Measurements from ENCODE around the gene PHF3. TPM values are rescaled to one million over a fixed set of nuclear protein-coding genes. Genes with fewer than 3 reads are reported as not detected.
A peak's percentile ranks its signal among the peaks of the same experiment; 100 is the strongest.

PHF3 gene
- total RNA-seq, 2 donors from 2014 or later = 68.2 to 72.5 TPM

DNA sequence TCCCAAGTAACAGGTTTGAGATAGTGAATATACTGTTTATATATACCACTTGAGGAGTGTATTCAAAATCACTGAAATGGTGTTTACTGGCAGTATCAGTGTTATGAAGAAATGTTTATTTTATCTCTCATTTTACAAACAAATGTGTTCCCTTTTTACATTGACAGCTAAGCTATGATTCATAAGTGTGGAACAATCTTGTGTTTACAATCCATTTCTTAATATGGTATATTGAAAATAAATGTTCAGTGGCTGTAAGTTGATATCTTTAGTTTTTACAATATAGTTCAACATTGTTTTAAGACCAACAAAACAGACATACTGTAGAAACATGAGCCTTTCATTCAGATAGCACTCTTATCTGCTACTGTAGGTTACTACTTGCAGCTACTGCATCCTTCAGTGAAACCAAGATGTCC lies 14.3 kb downstream of the PHF3 start:
- Histone ChIP-seq H3K36me3 (ENCODE audit: control insufficient read depth, insufficient read depth, low read length) (peaks cover 7% of the 10 kb centered on the region), H3K4me3 (ENCODE audit: low read length) (no peak overlapping the region), H3K27ac (ENCODE audit: low read depth, low read length) (no peak overlapping the region), H3K9ac (ENCODE audit: extremely low read depth, low read length, poor library complexity, severe bottlenecking) (no peak overlapping the region), H3K27me3 (ENCODE audit: control insufficient read depth, insufficient read depth, low read length, poor library complexity, severe bottlenecking) (no peaks in the 10 kb centered on the region), H3K4me1 (ENCODE audit: control insufficient read depth, insufficient read depth, low read length) (no peaks in the 10 kb centered on the region), H3K9me3 (ENCODE audit: control insufficient read depth, low read length) (no peaks in the 10 kb centered on the region)
- Mint-ChIP-seq H3K36me3 (ENCODE audit: low read depth) (peaks cover 7% of the 10 kb centered on the region), H3K27ac (no peak overlapping the region), H3K9me3 (no peaks in the 10 kb centered on the region), H3K4me3 (no peak overlapping the region), H3K4me1 (peaks cover 15% of the 10 kb centered on the region), H3K27me3 (ENCODE audit: insufficient read depth) (no peaks in the 10 kb centered on the region)
- TF ChIP-seq, protein P1, sequence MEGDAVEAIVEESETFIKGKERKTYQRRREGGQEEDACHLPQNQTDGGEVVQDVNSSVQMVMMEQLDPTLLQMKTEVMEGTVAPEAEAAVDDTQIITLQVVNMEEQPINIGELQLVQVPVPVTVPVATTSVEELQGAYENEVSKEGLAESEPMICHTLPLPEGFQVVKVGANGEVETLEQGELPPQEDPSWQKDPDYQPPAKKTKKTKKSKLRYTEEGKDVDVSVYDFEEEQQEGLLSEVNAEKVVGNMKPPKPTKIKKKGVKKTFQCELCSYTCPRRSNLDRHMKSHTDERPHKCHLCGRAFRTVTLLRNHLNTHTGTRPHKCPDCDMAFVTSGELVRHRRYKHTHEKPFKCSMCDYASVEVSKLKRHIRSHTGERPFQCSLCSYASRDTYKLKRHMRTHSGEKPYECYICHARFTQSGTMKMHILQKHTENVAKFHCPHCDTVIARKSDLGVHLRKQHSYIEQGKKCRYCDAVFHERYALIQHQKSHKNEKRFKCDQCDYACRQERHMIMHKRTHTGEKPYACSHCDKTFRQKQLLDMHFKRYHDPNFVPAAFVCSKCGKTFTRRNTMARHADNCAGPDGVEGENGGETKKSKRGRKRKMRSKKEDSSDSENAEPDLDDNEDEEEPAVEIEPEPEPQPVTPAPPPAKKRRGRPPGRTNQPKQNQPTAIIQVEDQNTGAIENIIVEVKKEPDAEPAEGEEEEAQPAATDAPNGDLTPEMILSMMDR (conservative IDR thresholded peaks at IDR 0.05) = no peak
- no peak for DNase-seq

DNA sequence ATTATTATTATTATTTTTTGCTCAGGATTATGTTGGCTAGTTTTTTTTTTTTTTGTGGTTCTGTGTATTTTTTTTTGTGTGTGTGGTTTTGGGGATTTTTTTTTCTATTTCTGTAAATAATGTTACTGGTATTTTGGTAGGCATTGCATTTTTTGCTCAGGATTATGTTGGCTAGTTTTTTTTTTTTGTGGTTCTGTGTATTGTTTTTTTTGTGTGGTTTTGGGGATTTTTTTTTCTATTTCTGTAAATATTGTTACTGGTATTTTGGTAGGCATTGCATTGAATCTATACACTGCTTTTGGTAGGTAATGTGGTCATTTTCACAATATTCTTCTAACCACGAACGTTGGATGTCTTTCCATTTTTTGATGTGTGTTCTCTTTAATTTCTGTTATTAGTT lies 17.4 kb downstream of the PHF3 start:
- Histone ChIP-seq H3K36me3 (ENCODE audit: control insufficient read depth, insufficient read depth, low read length) (no peaks in the 10 kb centered on the region), H3K9ac (ENCODE audit: extremely low read depth, low read length, poor library complexity, severe bottlenecking) (no peak overlapping the region), H3K4me1 (ENCODE audit: control insufficient read depth, insufficient read depth, low read length) (no peaks in the 10 kb centered on the region), H3K4me3 (ENCODE audit: low read length) (no peak overlapping the region), H3K27ac (ENCODE audit: low read depth, low read length) (no peak overlapping the region), H3K27me3 (ENCODE audit: control insufficient read depth, insufficient read depth, low read length, poor library complexity, severe bottlenecking) (no peaks in the 10 kb centered on the region), H3K9me3 (ENCODE audit: control insufficient read depth, low read length) (no peaks in the 10 kb centered on the region)
- Mint-ChIP-seq H3K36me3 (ENCODE audit: low read depth) (peaks cover 5% of the 10 kb centered on the region), H3K27me3 (ENCODE audit: insufficient read depth) (no peaks in the 10 kb centered on the region), H3K4me3 (no peak overlapping the region), H3K9me3 (no peaks in the 10 kb centered on the region), H3K4me1 (peaks cover 8% of the 10 kb centered on the region), H3K27ac (no peak overlapping the region)
- no peak for DNase-seq
- TF ChIP-seq, protein P1 (conservative IDR thresholded peaks at IDR 0.05) = no peak
- WGBS, 2 experiments (ENCODE audit: insufficient coverage in 1 of 2, insufficient read length in 1 of 2) = 100% methylated on average over 2 of the region's 2 CpGs; no CpG with 5 or more reads in 1 of the 2 experiments

DNA sequence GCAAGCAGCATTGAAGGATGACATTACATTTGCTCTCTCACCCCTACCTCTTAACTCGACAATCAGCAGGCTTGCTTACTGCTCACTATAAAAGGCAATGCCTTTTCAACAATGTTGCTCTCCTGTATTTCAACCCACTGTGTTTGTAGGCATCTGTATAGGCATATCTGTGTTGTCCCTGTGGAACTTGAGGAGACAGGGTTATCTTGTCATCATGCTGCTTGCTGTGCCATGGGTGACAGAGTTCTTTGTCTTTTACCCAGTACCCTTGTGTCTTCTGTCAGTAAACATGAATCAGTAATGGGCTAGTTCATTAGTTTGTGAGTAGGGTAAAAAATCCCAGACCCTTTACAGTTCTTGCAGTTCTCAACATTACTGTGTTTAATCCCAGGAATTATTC lies 25.2 kb downstream of the PHF3 start:
- no peaks in the 10 kb centered on the region for H3K9me3 Mint-ChIP-seq
- DNase-seq = no peak
- TF ChIP-seq, protein P1 (conservative IDR thresholded peaks at IDR 0.05) = no peak
- Histone ChIP-seq H3K27me3 (ENCODE audit: control insufficient read depth, insufficient read depth, low read length, poor library complexity, severe bottlenecking) (no peaks in the 10 kb centered on the region), H3K4me3 (ENCODE audit: low read length) (no peak overlapping the region), H3K4me1 (ENCODE audit: control insufficient read depth, insufficient read depth, low read length) (peaks cover 3% of the 10 kb centered on the region), H3K9me3 (ENCODE audit: control insufficient read depth, low read length) (no peaks in the 10 kb centered on the region), H3K27ac (ENCODE audit: low read depth, low read length) (no peak overlapping the region), H3K36me3 (ENCODE audit: control insufficient read depth, insufficient read depth, low read length) (no peaks in the 10 kb centered on the region), H3K9ac (ENCODE audit: extremely low read depth, low read length, poor library complexity, severe bottlenecking) (no peak overlapping the region)
- H3K27ac Mint-ChIP-seq = peak overlapping the region; percentile 9
- no peak overlapping the region for H3K4me3 Mint-ChIP-seq
- no peaks in the 10 kb centered on the region for H3K27me3 Mint-ChIP-seq (ENCODE audit: insufficient read depth)
- H3K4me1 Mint-ChIP-seq = peaks cover 16% of the 10 kb centered on the region
- no peaks in the 10 kb centered on the region for H3K36me3 Mint-ChIP-seq (ENCODE audit: low read depth)
- WGBS, 2 experiments (ENCODE audit: insufficient coverage in 1 of 2, insufficient read length in 1 of 2) = 60 to 74% methylated on average over 1 of the region's 1 CpG
